ENCODE data around the gene NOL4.

The NOL4 gene

GRCh38 chr18:34225218-34225553 lies 473 bp upstream of the NOL4 start:
- DNase-seq (ENCODE audit: low read depth, low spot score), result no peak
- Histone ChIP-seq H3K4me1 (ENCODE audit: insufficient read depth, insufficient read length) (no peaks in the 10 kb centered on the region), H3K27me3 (ENCODE audit: insufficient read depth, insufficient read length) (peaks cover 45% of the 10 kb centered on the region), H3K4me3 (ENCODE audit: insufficient read length, low read depth) (no peak overlapping the region), H3K9ac (ENCODE audit: insufficient read length, low read depth) (no peak overlapping the region), H3K9me3 (ENCODE audit: insufficient read depth, low read length) (no peaks in the 10 kb centered on the region), H3K36me3 (ENCODE audit: insufficient read depth, insufficient read length, low read length) (no peaks in the 10 kb centered on the region)
- TF ChIP-seq SUZ12 (IDR thresholded peaks at IDR 0.05; ENCODE audit: extremely low read depth, insufficient read depth, insufficient read length) (no peak), ZNF274 (IDR thresholded peaks at IDR 0.05; ENCODE audit: low read depth, low read length) (no peak), YY1 (IDR thresholded peaks at IDR 0.05; ENCODE audit: insufficient read depth, insufficient read length) (no peak)

- H3K9me3 ChIP-seq (ENCODE audit: insufficient read depth, low read length), result no peaks in the 10 kb centered on the region
- no peaks in the 10 kb centered on the region for H3K36me3 ChIP-seq (ENCODE audit: insufficient read depth, insufficient read length, low read length)
- no peak for DNase-seq (ENCODE audit: low read depth, low spot score)
- H3K9ac ChIP-seq (ENCODE audit: insufficient read length, low read depth), result peak overlapping the region; percentile 76
- H3K27me3 ChIP-seq (ENCODE audit: insufficient read depth, insufficient read length), result peaks cover 51% of the 10 kb centered on the region
- TF ChIP-seq SUZ12 (IDR thresholded peaks at IDR 0.05; ENCODE audit: extremely low read depth, insufficient read depth, insufficient read length), result no peak
- no peaks in the 10 kb centered on the region for H3K4me1 ChIP-seq (ENCODE audit: insufficient read depth, insufficient read length)
- H3K4me3 ChIP-seq (ENCODE audit: insufficient read length, low read depth), result peak overlapping the region; percentile 59
Measured at GRCh38 chr18:34223893-34224422, 755 bp downstream of the NOL4 start.

DNA sequence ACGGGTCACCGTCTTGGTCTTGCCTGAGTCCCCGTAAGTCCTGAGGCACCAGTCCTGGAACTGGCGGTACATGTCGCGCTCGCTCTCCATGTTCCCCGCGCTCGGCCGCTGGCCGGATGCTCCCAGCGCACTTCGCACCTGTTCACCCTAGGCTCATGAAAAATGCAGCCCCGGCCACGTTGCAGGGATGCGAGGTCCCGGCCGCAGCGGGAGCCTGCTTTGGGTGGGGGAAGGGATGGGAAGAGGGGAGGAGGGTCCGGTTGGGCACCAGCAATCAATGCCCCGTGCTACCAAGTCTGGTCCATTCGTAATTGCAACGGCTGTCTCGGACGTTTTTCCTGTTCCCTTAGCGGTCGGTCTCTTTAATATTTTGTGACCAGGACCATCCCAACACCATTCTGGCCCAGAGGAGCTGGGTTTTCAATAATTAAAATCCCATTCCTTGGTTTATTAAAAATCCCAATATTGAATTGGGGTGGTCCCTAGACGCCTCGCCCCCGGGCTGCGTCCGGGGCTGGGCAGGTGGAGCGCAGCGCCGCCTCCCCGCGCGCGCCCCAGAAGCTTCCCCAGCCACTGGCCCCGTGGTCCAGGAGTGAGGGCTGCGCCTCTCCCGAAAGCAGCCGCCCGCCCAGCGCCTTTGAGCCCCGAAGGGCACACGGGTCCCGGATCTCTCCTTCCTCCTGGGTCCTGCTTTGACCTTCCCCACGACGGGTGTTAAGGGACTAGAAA lies 1.4 kb downstream of the NOL4 start:
- TF ChIP-seq YY1 (IDR thresholded peaks at IDR 0.05; ENCODE audit: insufficient read depth, insufficient read length), result no peak
- TF ChIP-seq ZNF274 (IDR thresholded peaks at IDR 0.05; ENCODE audit: low read depth, low read length), result no peak
- TF ChIP-seq SUZ12 (IDR thresholded peaks at IDR 0.05; ENCODE audit: extremely low read depth, insufficient read depth, insufficient read length), result peak; percentile 24
- Histone ChIP-seq H3K9ac (ENCODE audit: insufficient read length, low read depth) (peak overlapping the region; percentile 8), H3K36me3 (ENCODE audit: insufficient read depth, insufficient read length, low read length) (no peaks in the 10 kb centered on the region), H3K4me1 (ENCODE audit: insufficient read depth, insufficient read length) (no peaks in the 10 kb centered on the region), H3K9me3 (ENCODE audit: insufficient read depth, low read length) (no peaks in the 10 kb centered on the region), H3K27me3 (ENCODE audit: insufficient read depth, insufficient read length) (peaks cover 51% of the 10 kb centered on the region), H3K4me3 (ENCODE audit: insufficient read length, low read depth) (peak overlapping the region; percentile 59)
- DNase-seq (ENCODE audit: low read depth, low spot score), result no peak

- DNase-seq (ENCODE audit: low read depth, low spot score), result no peak
- TF ChIP-seq YY1 (IDR thresholded peaks at IDR 0.05; ENCODE audit: insufficient read depth, insufficient read length) (no peak), SUZ12 (IDR thresholded peaks at IDR 0.05; ENCODE audit: extremely low read depth, insufficient read depth, insufficient read length) (no peak), ZNF274 (IDR thresholded peaks at IDR 0.05; ENCODE audit: low read depth, low read length) (no peak)
- no peaks in the 10 kb centered on the region for H3K9me3 ChIP-seq (ENCODE audit: insufficient read depth, low read length)
- no peaks in the 10 kb centered on the region for H3K4me1 ChIP-seq (ENCODE audit: insufficient read depth, insufficient read length)
- H3K4me3 ChIP-seq (ENCODE audit: insufficient read length, low read depth), result peak overlapping the region; percentile 56
- no peaks in the 10 kb centered on the region for H3K36me3 ChIP-seq (ENCODE audit: insufficient read depth, insufficient read length, low read length)
- H3K27me3 ChIP-seq (ENCODE audit: insufficient read depth, insufficient read length), result peaks cover 51% of the 10 kb centered on the region
- peak overlapping the region; percentile 61 for H3K9ac ChIP-seq (ENCODE audit: insufficient read length, low read depth)
Measured at GRCh38 chr18:34222307-34223163, 2.2 kb downstream of the NOL4 start.

DNA sequence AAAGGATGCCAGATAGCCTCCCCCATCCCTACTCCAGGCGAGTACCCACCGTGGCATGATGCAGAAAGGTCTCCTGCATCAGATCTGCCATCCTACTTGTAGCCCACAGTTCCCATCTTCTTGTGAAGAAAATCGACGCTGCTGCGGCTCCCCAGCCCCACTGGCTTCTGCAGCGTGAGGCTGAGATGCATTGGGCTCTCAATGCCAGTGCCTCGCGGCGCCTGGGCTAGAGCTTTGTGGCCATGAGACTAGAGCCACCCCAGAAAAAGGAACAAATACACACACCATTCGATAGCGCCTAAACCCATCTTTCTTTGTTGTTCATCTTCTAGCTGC lies 2.8 kb downstream of the NOL4 start:
- Histone ChIP-seq H3K9ac (ENCODE audit: insufficient read length, low read depth) (peak overlapping the region; percentile 61), H3K27me3 (ENCODE audit: insufficient read depth, insufficient read length) (peaks cover 51% of the 10 kb centered on the region), H3K4me1 (ENCODE audit: insufficient read depth, insufficient read length) (no peaks in the 10 kb centered on the region), H3K36me3 (ENCODE audit: insufficient read depth, insufficient read length, low read length) (no peaks in the 10 kb centered on the region), H3K4me3 (ENCODE audit: insufficient read length, low read depth) (peak overlapping the region; percentile 56), H3K9me3 (ENCODE audit: insufficient read depth, low read length) (no peaks in the 10 kb centered on the region)
- DNase-seq (ENCODE audit: low read depth, low spot score), result no peak
- no peak for TF ChIP-seq YY1 (IDR thresholded peaks at IDR 0.05; ENCODE audit: insufficient read depth, insufficient read length)
- TF ChIP-seq SUZ12 (IDR thresholded peaks at IDR 0.05; ENCODE audit: extremely low read depth, insufficient read depth, insufficient read length), result no peak
- no peak for TF ChIP-seq ZNF274 (IDR thresholded peaks at IDR 0.05; ENCODE audit: low read depth, low read length)

DNA sequence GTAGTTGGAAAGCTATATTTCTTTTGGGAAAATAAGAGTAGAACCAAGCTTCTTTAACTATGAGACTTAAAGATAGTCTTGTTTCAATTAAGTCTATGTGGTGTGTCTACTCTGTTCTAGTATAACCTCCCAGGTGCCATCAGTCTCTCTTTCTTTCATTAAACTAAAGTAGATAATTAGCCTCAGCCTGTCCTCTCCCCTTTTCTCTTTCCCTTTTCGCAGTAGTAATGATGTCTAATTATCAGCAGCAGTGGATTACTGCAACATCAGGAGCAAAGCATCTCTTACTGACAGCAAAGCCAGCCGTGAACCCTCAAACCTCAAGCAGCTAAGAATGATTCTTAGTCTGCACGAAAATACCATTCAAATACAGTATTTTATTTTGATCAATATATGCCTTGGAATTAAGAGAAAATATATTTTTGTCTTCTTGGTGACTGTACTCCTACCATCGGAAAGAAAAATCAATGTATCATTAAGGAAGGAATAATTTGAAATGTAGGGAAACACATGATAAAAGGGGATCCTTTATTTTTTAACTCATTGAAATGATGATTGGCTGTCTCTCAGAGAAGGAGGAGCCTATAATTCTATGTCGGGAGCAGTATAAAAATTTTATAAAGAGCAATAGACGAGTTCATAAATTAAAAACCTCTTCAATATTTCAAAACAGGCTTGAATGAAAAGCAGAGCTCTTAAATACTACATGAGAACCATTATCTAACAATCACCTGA lies 4.5 kb downstream of the NOL4 start:
- Histone ChIP-seq H3K27me3 (ENCODE audit: insufficient read depth, insufficient read length) (peaks cover 51% of the 10 kb centered on the region), H3K9ac (ENCODE audit: insufficient read length, low read depth) (no peak overlapping the region), H3K36me3 (ENCODE audit: insufficient read depth, insufficient read length, low read length) (no peaks in the 10 kb centered on the region), H3K4me1 (ENCODE audit: insufficient read depth, insufficient read length) (no peaks in the 10 kb centered on the region), H3K9me3 (ENCODE audit: insufficient read depth, low read length) (no peaks in the 10 kb centered on the region), H3K4me3 (ENCODE audit: insufficient read length, low read depth) (no peak overlapping the region)
- DNase-seq (ENCODE audit: low read depth, low spot score), result no peak
- TF ChIP-seq ZNF274 (IDR thresholded peaks at IDR 0.05; ENCODE audit: low read depth, low read length) (no peak), SUZ12 (IDR thresholded peaks at IDR 0.05; ENCODE audit: extremely low read depth, insufficient read depth, insufficient read length) (no peak), YY1 (IDR thresholded peaks at IDR 0.05; ENCODE audit: insufficient read depth, insufficient read length) (no peak)

DNA sequence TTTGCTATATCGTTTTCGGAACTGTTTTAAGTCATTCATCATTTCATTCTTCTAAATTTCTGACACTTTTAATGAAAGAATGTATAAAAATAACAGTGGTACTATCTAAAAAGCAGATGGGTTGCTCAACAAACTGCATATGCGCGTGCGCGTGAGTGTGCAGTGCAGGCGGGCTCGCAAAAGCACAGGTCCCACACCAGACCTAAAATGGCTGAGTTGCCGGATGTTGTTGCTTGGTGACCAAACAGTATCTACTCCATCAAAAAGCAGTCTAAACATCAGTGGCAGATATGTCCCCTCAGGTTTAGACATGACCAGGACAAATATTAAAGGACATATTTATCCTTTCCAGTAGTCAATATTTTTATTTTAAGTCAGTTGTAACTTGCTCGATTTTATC lies 5.1 kb downstream of the NOL4 start:
- H3K4me3 ChIP-seq (ENCODE audit: insufficient read length, low read depth), result no peak overlapping the region
- no peaks in the 10 kb centered on the region for H3K36me3 ChIP-seq (ENCODE audit: insufficient read depth, insufficient read length, low read length)
- no peak overlapping the region for H3K9ac ChIP-seq (ENCODE audit: insufficient read length, low read depth)
- no peaks in the 10 kb centered on the region for H3K9me3 ChIP-seq (ENCODE audit: insufficient read depth, low read length)
- no peak for DNase-seq (ENCODE audit: low read depth, low spot score)
- H3K4me1 ChIP-seq (ENCODE audit: insufficient read depth, insufficient read length), result no peaks in the 10 kb centered on the region
- TF ChIP-seq ZNF274 (IDR thresholded peaks at IDR 0.05; ENCODE audit: low read depth, low read length) (no peak), SUZ12 (IDR thresholded peaks at IDR 0.05; ENCODE audit: extremely low read depth, insufficient read depth, insufficient read length) (no peak), YY1 (IDR thresholded peaks at IDR 0.05; ENCODE audit: insufficient read depth, insufficient read length) (no peak)
- H3K27me3 ChIP-seq (ENCODE audit: insufficient read depth, insufficient read length), result peaks cover 51% of the 10 kb centered on the region
